Trophoblast cell (in vitro differentiated cells and primary cell): ENCODE results near the gene LMAN2.

Experiments used
- DNase-seq, 2 donors: peaks; one replicate each; pipeline ENCODE4 v3.0.0-alpha.2; 2016
- H2AFZ ChIP-seq: 2 replicates; pipeline ENCODE4 v1.6.1; 2013; ENCODE audit warnings: low read length, moderate library complexity, mild to moderate bottlenecking; ENCODE audit not compliant: insufficient read depth, poor library complexity
- H2AK5ac ChIP-seq: 2 replicates; pipeline ENCODE4 v1.6.1; 2013; ENCODE audit warnings: mild to moderate bottlenecking, low read length
- H2BK120ac ChIP-seq: 2 replicates; pipeline ENCODE4 v1.6.1; 2013; ENCODE audit warnings: low read length, mild to moderate bottlenecking, moderate library complexity; ENCODE audit not compliant: insufficient read depth, poor library complexity
- H2BK12ac ChIP-seq: 2 replicates; pipeline ENCODE4 v1.6.1; 2013; ENCODE audit warnings: mild to moderate bottlenecking, low read length, moderate library complexity
- H2BK5ac ChIP-seq: 2 replicates; pipeline ENCODE4 v1.6.1; 2013; ENCODE audit warnings: low read length, low read depth, moderate library complexity, mild to moderate bottlenecking; ENCODE audit not compliant: poor library complexity
- H3K14ac ChIP-seq: 2 replicates; pipeline ENCODE4 v1.6.1; 2013; ENCODE audit warnings: mild to moderate bottlenecking, low read length
- H3K18ac ChIP-seq: 2 replicates; pipeline ENCODE4 v1.6.1; 2013; ENCODE audit warnings: mild to moderate bottlenecking, low read length
- H3K23ac ChIP-seq: 2 replicates; pipeline ENCODE4 v1.6.1; 2013; ENCODE audit warnings: low read length
- H3K27ac ChIP-seq: 2 replicates; pipeline ENCODE4 v1.5.1; 2013; ENCODE audit warnings: low read depth, mild to moderate bottlenecking, inconsistent platforms, low read length, moderate library complexity
- H3K27me3 ChIP-seq: 2 replicates; pipeline ENCODE4 v1.6.1; 2013; ENCODE audit warnings: inconsistent platforms, mild to moderate bottlenecking, low read length, moderate library complexity; ENCODE audit not compliant: insufficient read depth
- H3K36me3 ChIP-seq, 2 experiments: 1 replicate in 1 of 2; 2 replicates in 1 of 2; pipeline ENCODE4 v1.6.1; 2013; ENCODE audit warnings: low read length in 2 of 2, mild to moderate bottlenecking in 2 of 2, moderate library complexity in 1 of 2; ENCODE audit not compliant: insufficient read depth in 2 of 2, control insufficient read depth in 1 of 2
- H3K4ac ChIP-seq: 2 replicates; pipeline ENCODE4 v1.6.1; 2013; ENCODE audit warnings: low read depth, mild to moderate bottlenecking, low read length, moderate library complexity
- H3K4me1 ChIP-seq, 2 experiments: 1 replicate in 1 of 2; 2 replicates in 1 of 2; pipeline ENCODE4 v1.6.1; 2013; ENCODE audit warnings: low read length in 2 of 2, mild to moderate bottlenecking in 2 of 2, moderate library complexity in 1 of 2; ENCODE audit not compliant: insufficient read depth in 2 of 2, control insufficient read depth in 1 of 2
- H3K4me2 ChIP-seq: 2 replicates; pipeline ENCODE4 v1.6.1; 2013; ENCODE audit warnings: inconsistent platforms, mild to moderate bottlenecking, low read length, moderate library complexity
- H3K4me3 ChIP-seq: 2 replicates; pipeline ENCODE4 v1.5.1; 2013; ENCODE audit warnings: mild to moderate bottlenecking, low read depth, low read length, inconsistent platforms
- H3K79me1 ChIP-seq: one replicate; pipeline ENCODE4 v1.6.1; 2013; ENCODE audit warnings: low read length
- H3K79me2 ChIP-seq: 2 replicates; pipeline ENCODE4 v1.6.1; 2013; ENCODE audit warnings: low read length, mild to moderate bottlenecking; ENCODE audit not compliant: control insufficient read depth, insufficient read depth, poor library complexity
- H3K9ac ChIP-seq: 2 replicates; pipeline ENCODE4 v1.6.1; 2013; ENCODE audit warnings: mild to moderate bottlenecking, low read length
- H3K9me3 ChIP-seq: 2 replicates; pipeline ENCODE4 v1.6.1; 2013; ENCODE audit warnings: low read depth, mild to moderate bottlenecking, control low read depth, inconsistent platforms, low read length; ENCODE audit not compliant: insufficient read depth
- H4K12ac ChIP-seq: 2 replicates; pipeline ENCODE4 v1.6.1; 2013; ENCODE audit warnings: low read depth, mild to moderate bottlenecking, low read length, moderate library complexity
- H4K8ac ChIP-seq: 2 replicates; pipeline ENCODE4 v1.6.1; 2013; ENCODE audit warnings: low read depth, mild to moderate bottlenecking, low read length, moderate library complexity
- H4K91ac ChIP-seq: one replicate; pipeline ENCODE4 v1.6.1; 2013; ENCODE audit warnings: low read depth, mild to moderate bottlenecking, low read length, moderate library complexity
- WGBS: extraction: QIAGEN DNeasy Blood & Tissue Kit; methylation state at CpG from one replicate; pipeline ENCODE4 v1.1.7; 2013; ENCODE audit warnings: missing lambda C conversion rate; ENCODE audit not compliant: insufficient read length, insufficient coverage; ENCODE audit errors: extremely low coverage; 5-methylcytosine and 5-hydroxymethylcytosine counted together

LMAN2 gene

DNA sequence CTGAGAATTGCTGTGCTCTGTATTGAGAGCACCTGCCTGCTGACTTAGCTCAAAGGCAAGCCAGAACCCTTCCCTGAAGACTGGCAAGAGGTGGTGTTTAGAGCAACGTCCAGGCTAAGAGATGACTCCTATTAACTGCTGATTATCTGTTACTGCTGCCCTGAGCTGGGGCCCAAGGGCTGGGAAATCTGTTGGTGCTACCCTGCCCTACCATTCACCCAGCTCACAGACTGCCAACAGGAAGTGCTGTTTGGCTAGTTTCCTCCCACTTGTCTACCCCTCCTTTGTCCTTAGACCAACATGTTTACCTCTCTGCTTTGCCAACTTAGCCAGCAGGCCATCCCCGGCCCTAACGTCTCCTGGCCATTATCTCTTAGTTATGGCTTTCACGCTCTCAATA is 54.9 kb downstream of the LMAN2 start:
- H4K8ac ChIP-seq: no peak overlapping the region
- no peaks in the 10 kb centered on the region for H3K27me3 ChIP-seq
- H2AFZ ChIP-seq: no peak overlapping the region
- no peak overlapping the region for H2AK5ac ChIP-seq
- H4K91ac ChIP-seq: no peak overlapping the region
- H3K4me1 ChIP-seq: peaks cover 6 to 17% of the 10 kb centered on the region in 2 experiments
- no peak overlapping the region for H3K4me3 ChIP-seq
- H3K9me3 ChIP-seq: no peaks in the 10 kb centered on the region
- no peak overlapping the region for H3K4ac ChIP-seq
- H2BK5ac ChIP-seq: no peak overlapping the region
- H3K27ac ChIP-seq: no peak overlapping the region
- H3K14ac ChIP-seq: no peak overlapping the region
- H3K36me3 ChIP-seq: peaks cover 37 to 55% of the 10 kb centered on the region in 2 experiments
- H2BK120ac ChIP-seq: no peak overlapping the region
- H3K4me2 ChIP-seq: no peak overlapping the region
- no peak overlapping the region for H3K23ac ChIP-seq
- H2BK12ac ChIP-seq: no peak overlapping the region
- no peaks in the 10 kb centered on the region for H3K79me1 ChIP-seq
- no peaks in the 10 kb centered on the region for H3K79me2 ChIP-seq
- no peak overlapping the region for H3K18ac ChIP-seq
- no CpG with 5 or more reads among the region's 4 CpGs for WGBS
- no peak for DNase-seq
- H4K12ac ChIP-seq: peak overlapping the region; percentile 26
- no peak overlapping the region for H3K9ac ChIP-seq

DNA sequence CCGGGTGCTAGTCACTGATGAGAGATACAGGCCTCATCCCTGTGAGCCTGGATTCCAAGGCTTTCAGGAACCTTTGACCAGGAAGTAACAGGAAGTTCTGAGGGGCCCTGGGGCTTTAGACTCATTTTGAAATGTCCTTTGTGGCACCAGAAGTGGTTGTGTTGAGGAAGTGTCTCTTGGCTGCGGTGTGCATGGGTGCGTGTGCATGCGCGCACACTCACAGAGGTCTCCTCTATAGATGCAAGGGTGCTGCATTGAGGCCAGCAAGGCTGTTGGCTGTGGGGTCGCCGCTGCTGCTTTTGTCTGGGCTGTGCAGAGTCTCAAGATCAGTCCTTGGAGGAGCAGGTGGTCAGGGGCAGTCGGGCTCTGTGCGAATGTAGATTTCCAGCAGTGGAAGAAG is 55.5 kb downstream of the LMAN2 start:
- no peaks in the 10 kb centered on the region for H3K9me3 ChIP-seq
- H3K4ac ChIP-seq: no peak overlapping the region
- no peak overlapping the region for H2BK12ac ChIP-seq
- no peak overlapping the region for H3K27ac ChIP-seq
- no peak overlapping the region for H3K14ac ChIP-seq
- H3K79me1 ChIP-seq: no peaks in the 10 kb centered on the region
- no peak overlapping the region for H3K9ac ChIP-seq
- H3K18ac ChIP-seq: no peak overlapping the region
- H4K12ac ChIP-seq: no peak overlapping the region
- peaks cover 2 to 10% of the 10 kb centered on the region in 2 experiments for H3K4me1 ChIP-seq
- H4K8ac ChIP-seq: no peak overlapping the region
- no peak overlapping the region for H3K23ac ChIP-seq
- no peak overlapping the region for H2AFZ ChIP-seq
- no peak overlapping the region for H2AK5ac ChIP-seq
- peaks cover 37 to 55% of the 10 kb centered on the region in 2 experiments for H3K36me3 ChIP-seq
- no peaks in the 10 kb centered on the region for H3K79me2 ChIP-seq
- no peak for DNase-seq
- H2BK5ac ChIP-seq: no peak overlapping the region
- no peak overlapping the region for H3K4me2 ChIP-seq
- no CpG with 5 or more reads among the region's 9 CpGs for WGBS
- no peak overlapping the region for H2BK120ac ChIP-seq
- no peaks in the 10 kb centered on the region for H3K27me3 ChIP-seq
- no peak overlapping the region for H4K91ac ChIP-seq
- H3K4me3 ChIP-seq: no peak overlapping the region

DNA sequence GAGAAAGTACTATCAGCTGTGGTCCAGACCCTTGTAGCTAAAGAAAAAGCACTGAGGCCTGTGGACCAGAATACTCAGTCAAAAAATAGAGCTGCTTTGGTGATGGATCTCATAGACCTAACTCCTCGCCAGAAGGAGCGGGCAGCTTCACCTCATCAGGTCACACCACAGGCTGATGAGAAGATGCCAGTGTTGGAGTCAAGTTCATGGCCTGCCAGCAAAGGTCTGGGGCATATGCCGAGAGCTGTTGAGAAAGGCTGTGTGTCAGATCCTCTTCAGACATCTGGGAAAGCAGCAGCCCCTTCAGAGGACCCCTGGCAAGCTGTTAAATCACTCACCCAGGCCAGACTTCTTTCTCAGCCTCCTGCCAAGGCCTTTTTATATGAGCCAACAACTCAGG is 56.8 kb downstream of the LMAN2 start:
- Histone ChIP-seq H2BK120ac (no peak overlapping the region), H3K79me1 (no peaks in the 10 kb centered on the region), H2AFZ (no peak overlapping the region), H4K91ac (no peak overlapping the region), H4K12ac (no peak overlapping the region), H3K23ac (no peak overlapping the region), H3K27ac (no peak overlapping the region), H3K4me1 (peaks cover 0 to 1% of the 10 kb centered on the region in 2 experiments), H3K14ac (no peak overlapping the region), H3K79me2 (no peaks in the 10 kb centered on the region), H3K18ac (no peak overlapping the region), H2BK12ac (no peak overlapping the region), H3K4me2 (no peak overlapping the region), H4K8ac (no peak overlapping the region), H3K4ac (no peak overlapping the region), H3K9ac (no peak overlapping the region), H3K4me3 (no peak overlapping the region), H3K36me3 (peaks cover 37 to 57% of the 10 kb centered on the region in 2 experiments), H2AK5ac (no peak overlapping the region), H2BK5ac (no peak overlapping the region), H3K9me3 (no peaks in the 10 kb centered on the region), H3K27me3 (no peaks in the 10 kb centered on the region)
- no CpG with 5 or more reads among the region's 3 CpGs for WGBS
- DNase-seq: no peak

DNA sequence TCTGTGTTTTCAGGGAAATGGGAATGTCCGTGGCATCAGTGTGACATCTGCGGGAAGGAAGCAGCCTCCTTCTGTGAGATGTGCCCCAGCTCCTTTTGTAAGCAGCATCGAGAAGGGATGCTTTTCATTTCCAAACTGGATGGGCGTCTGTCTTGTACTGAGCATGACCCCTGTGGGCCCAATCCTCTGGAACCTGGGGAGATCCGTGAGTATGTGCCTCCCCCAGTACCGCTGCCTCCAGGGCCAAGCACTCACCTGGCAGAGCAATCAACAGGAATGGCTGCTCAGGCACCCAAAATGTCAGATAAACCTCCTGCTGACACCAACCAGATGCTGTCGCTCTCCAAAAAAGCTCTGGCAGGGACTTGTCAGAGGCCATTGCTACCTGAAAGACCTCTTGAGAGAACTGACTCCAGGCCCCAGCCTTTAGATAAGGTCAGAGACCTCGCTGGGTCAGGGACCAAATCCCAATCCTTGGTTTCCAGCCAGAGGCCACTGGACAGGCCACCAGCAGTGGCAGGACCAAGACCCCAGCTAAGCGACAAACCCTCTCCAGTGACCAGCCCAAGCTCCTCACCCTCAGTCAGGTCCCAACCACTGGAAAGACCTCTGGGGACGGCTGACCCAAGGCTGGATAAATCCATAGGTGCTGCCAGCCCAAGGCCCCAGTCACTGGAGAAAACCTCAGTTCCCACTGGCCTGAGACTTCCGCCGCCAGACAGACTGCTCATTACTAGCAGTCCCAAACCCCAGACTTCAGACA is 57.5 kb downstream of the LMAN2 start:
- no peak for DNase-seq

More for the DNA sequence above, 57.5 kb downstream of the LMAN2 start:
- WGBS: no CpG with 5 or more reads among the region's 12 CpGs
- Histone ChIP-seq H4K8ac (no peak overlapping the region), H3K4me1 (no peaks in the 10 kb centered on the region), H3K4me3 (no peak overlapping the region), H2BK5ac (no peak overlapping the region), H3K36me3 (peaks cover 36 to 59% of the 10 kb centered on the region in 2 experiments), H3K79me2 (no peaks in the 10 kb centered on the region), H2AK5ac (no peak overlapping the region), H4K12ac (no peak overlapping the region), H3K9me3 (no peaks in the 10 kb centered on the region), H4K91ac (no peak overlapping the region), H2BK120ac (no peak overlapping the region), H3K14ac (no peak overlapping the region), H2AFZ (no peak overlapping the region), H3K27me3 (no peaks in the 10 kb centered on the region), H3K4ac (no peak overlapping the region), H3K79me1 (no peaks in the 10 kb centered on the region), H3K4me2 (no peak overlapping the region), H3K9ac (no peak overlapping the region), H3K27ac (no peak overlapping the region), H2BK12ac (no peak overlapping the region), H3K18ac (no peak overlapping the region), H3K23ac (no peak overlapping the region)
